Measurements from ENCODE around the gene SH3BP1. TPM values are rescaled to one million over a fixed set of nuclear protein-coding genes. Genes with fewer than 3 reads are reported as not detected.

Gene SH3BP1
- total and polyA plus RNA-seq, 2 of the 13 experiments (the other 11 are each of a cell fraction or from before 2014, with no cell fraction given): 8.4 to 18.5 TPM

DNA sequence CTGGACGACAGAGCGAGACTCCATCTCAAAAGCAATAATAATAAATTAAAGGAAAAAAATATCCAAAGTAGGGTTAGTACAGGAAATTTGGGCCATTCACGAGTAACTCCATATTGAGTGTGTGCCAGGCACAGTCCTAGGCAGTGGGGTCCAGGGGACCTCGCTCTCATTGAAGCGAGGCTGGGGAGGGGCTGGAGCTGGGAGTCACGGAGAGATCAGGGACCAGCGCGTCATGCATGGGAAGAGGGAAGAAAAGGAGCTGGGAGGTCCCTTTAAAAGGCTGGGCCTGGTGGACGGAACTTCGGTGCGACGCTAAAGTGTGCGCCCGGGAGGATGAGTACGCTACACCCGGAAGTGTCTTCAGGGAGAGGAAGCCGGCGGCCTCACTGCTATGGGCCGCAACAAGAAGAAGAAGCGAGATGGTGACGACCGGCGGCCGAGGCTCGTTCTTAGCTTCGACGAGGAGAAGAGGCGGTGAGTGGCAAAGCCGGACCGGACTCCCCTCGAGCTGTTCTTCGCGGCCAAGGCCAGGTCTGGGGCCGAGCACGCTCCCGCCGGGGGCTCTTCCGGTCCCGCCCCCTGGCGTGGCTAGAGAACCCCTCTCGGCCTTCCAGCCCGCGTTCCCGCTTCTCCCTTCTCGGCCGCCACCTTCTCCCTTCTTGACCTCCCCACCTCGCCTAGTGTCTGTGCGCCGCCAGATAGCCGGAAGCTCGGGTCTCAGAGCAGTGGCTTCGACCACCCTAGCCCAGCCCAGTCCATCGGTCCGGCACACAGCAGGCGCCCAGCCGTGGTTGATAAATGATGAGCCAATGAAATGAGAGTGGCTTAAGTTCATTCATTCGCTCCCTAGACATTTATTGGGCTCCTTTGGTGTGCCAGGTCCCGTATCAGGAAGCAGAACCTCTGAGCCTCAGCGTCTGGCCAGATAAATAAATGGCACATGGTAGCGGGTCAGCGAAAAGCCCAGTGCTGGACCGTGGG, 46.8 kb downstream of the SH3BP1 start, which contains the start of gene NOL12 (continued):
- TF ChIP-seq, protein P1, sequence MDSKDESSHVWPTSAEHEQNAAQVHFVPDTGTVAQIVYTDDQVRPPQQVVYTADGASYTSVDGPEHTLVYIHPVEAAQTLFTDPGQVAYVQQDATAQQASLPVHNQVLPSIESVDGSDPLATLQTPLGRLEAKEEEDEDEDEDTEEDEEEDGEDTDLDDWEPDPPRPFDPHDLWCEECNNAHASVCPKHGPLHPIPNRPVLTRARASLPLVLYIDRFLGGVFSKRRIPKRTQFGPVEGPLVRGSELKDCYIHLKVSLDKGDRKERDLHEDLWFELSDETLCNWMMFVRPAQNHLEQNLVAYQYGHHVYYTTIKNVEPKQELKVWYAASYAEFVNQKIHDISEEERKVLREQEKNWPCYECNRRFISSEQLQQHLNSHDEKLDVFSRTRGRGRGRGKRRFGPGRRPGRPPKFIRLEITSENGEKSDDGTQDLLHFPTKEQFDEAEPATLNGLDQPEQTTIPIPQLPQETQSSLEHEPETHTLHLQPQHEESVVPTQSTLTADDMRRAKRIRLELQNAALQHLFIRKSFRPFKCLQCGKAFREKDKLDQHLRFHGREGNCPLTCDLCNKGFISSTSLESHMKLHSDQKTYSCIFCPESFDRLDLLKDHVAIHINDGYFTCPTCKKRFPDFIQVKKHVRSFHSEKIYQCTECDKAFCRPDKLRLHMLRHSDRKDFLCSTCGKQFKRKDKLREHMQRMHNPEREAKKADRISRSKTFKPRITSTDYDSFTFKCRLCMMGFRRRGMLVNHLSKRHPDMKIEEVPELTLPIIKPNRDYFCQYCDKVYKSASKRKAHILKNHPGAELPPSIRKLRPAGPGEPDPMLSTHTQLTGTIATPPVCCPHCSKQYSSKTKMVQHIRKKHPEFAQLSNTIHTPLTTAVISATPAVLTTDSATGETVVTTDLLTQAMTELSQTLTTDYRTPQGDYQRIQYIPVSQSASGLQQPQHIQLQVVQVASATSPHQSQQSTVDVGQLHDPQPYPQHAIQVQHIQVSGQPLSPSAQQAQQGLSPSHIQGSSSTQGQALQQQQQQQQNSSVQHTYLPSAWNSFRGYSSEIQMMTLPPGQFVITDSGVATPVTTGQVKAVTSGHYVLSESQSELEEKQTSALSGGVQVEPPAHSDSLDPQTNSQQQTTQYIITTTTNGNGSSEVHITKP (CRISPR knock-in tag; IDR thresholded peaks at IDR 0.05; ENCODE audit: low read depth): 0 out of 2 replicates have a peak, but pooled peaks have one; percentile 34
- TF ChIP-seq HNRNPLL (IDR thresholded peaks at IDR 0.05; ENCODE audit: low read depth, low read length, poor library complexity, severe bottlenecking): peak; percentile 50
- TF ChIP-seq NONO (IDR thresholded peaks at IDR 0.05): no peak
- TF ChIP-seq NONO (CRISPR knock-in tag; conservative IDR thresholded peaks at IDR 0.05): 0 out of 2 replicates have a peak, but pooled peaks have one; percentile 68
- TF ChIP-seq, protein P2, sequence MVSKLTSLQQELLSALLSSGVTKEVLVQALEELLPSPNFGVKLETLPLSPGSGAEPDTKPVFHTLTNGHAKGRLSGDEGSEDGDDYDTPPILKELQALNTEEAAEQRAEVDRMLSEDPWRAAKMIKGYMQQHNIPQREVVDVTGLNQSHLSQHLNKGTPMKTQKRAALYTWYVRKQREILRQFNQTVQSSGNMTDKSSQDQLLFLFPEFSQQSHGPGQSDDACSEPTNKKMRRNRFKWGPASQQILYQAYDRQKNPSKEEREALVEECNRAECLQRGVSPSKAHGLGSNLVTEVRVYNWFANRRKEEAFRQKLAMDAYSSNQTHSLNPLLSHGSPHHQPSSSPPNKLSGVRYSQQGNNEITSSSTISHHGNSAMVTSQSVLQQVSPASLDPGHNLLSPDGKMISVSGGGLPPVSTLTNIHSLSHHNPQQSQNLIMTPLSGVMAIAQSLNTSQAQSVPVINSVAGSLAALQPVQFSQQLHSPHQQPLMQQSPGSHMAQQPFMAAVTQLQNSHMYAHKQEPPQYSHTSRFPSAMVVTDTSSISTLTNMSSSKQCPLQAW (CRISPR knock-in tag; IDR thresholded peaks at IDR 0.05): no peak
- TF ChIP-seq, protein P3, sequence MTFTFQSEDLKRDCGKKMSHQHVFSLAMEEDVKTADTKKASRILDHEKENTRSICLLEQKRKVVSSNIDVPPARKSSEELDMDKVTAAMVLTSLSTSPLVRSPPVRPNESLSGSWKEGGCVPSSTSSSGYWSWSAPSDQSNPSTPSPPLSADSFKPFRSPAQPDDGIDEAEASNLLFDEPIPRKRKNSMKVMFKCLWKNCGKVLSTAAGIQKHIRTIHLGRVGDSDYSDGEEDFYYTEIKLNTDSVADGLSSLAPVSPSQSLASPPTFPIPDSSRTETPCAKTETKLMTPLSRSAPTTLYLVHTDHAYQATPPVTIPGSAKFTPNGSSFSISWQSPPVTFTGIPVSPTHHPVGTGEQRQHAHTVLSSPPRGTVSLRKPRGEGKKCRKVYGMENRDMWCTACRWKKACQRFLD (CRISPR knock-in tag; IDR thresholded peaks at IDR 0.05; ENCODE audit: borderline replicate concordance): no peak; the same call in 1 of the 2 replicates
- 0 out of 2 replicates have a peak, but pooled peaks have one; percentile 45 for TF ChIP-seq ZBTB42 (CRISPR knock-in tag; IDR thresholded peaks at IDR 0.05)
- TF ChIP-seq, protein P4, sequence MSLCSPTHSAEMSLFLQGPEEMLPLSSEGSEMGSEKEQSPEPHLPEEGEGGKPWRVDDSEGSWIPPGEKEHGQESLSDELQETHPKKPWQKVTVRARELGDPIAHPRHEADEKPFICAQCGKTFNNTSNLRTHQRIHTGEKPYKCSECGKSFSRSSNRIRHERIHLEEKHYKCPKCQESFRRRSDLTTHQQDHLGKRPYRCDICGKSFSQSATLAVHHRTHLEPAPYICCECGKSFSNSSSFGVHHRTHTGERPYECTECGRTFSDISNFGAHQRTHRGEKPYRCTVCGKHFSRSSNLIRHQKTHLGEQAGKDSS (CRISPR knock-in tag; IDR thresholded peaks at IDR 0.05; ENCODE audit: borderline replicate concordance, low read depth): peak; percentile 66; the same call in 1 of the 2 replicates
- TF ChIP-seq, protein P5, sequence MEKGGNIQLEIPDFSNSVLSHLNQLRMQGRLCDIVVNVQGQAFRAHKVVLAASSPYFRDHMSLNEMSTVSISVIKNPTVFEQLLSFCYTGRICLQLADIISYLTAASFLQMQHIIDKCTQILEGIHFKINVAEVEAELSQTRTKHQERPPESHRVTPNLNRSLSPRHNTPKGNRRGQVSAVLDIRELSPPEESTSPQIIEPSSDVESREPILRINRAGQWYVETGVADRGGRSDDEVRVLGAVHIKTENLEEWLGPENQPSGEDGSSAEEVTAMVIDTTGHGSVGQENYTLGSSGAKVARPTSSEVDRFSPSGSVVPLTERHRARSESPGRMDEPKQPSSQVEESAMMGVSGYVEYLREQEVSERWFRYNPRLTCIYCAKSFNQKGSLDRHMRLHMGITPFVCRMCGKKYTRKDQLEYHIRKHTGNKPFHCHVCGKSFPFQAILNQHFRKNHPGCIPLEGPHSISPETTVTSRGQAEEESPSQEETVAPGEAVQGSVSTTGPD (CRISPR knock-in tag; IDR thresholded peaks at IDR 0.05): no peak
- TF ChIP-seq ZNF335 (CRISPR knock-in tag; IDR thresholded peaks at IDR 0.05): peak; percentile 66; the same call in 1 of the 2 replicates
- TF ChIP-seq, protein P6, sequence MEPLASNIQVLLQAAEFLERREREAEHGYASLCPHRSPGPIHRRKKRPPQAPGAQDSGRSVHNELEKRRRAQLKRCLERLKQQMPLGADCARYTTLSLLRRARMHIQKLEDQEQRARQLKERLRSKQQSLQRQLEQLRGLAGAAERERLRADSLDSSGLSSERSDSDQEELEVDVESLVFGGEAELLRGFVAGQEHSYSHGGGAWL (CRISPR knock-in tag; IDR thresholded peaks at IDR 0.05): peak; percentile 80
- peak; percentile 97 for TF ChIP-seq XRCC5 (optimal IDR thresholded peaks at IDR 0.05; ENCODE audit: low read length)
- TF ChIP-seq ZNF672 (CRISPR knock-in tag; IDR thresholded peaks at IDR 0.05): no peak
- no peak for TF ChIP-seq ARNT (IDR thresholded peaks at IDR 0.05)
- TF ChIP-seq, protein P7, sequence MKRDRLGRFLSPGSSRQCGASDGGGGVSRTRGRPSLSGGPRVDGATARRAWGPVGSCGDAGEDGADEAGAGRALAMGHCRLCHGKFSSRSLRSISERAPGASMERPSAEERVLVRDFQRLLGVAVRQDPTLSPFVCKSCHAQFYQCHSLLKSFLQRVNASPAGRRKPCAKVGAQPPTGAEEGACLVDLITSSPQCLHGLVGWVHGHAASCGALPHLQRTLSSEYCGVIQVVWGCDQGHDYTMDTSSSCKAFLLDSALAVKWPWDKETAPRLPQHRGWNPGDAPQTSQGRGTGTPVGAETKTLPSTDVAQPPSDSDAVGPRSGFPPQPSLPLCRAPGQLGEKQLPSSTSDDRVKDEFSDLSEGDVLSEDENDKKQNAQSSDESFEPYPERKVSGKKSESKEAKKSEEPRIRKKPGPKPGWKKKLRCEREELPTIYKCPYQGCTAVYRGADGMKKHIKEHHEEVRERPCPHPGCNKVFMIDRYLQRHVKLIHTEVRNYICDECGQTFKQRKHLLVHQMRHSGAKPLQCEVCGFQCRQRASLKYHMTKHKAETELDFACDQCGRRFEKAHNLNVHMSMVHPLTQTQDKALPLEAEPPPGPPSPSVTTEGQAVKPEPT (CRISPR knock-in tag; IDR thresholded peaks at IDR 0.05; ENCODE audit: low read depth): peak; percentile 67; the same call in 1 of the 2 replicates

All from HepG2 (cell line).